ENCODE results near the gene CDC42BPB.

Gene CDC42BPB

GRCh38 chr14:103001226-103001625 lies 56.1 kb downstream of the CDC42BPB start:
- no peak for TF ChIP-seq YY1 (IDR thresholded peaks at IDR 0.05; ENCODE audit: insufficient read depth, insufficient read length)
- no peak for TF ChIP-seq ZNF274 (IDR thresholded peaks at IDR 0.05; ENCODE audit: low read depth, low read length)
- TF ChIP-seq SUZ12 (IDR thresholded peaks at IDR 0.05; ENCODE audit: extremely low read depth, insufficient read depth, insufficient read length), result no peak

GRCh38 chr14:103000291-103000921 lies 56.9 kb downstream of the CDC42BPB start:
- H3K9ac ChIP-seq (ENCODE audit: insufficient read length, low read depth), result no peak overlapping the region
- peaks cover 63% of the 10 kb centered on the region for H3K36me3 ChIP-seq (ENCODE audit: insufficient read depth, insufficient read length, low read length)
- no peak for TF ChIP-seq SUZ12 (IDR thresholded peaks at IDR 0.05; ENCODE audit: extremely low read depth, insufficient read depth, insufficient read length)
- H3K27me3 ChIP-seq (ENCODE audit: insufficient read depth, insufficient read length), result no peaks in the 10 kb centered on the region
- no peak overlapping the region for H3K4me3 ChIP-seq (ENCODE audit: insufficient read length, low read depth)
- H3K9me3 ChIP-seq (ENCODE audit: insufficient read depth, low read length), result no peaks in the 10 kb centered on the region
- no peak for DNase-seq (ENCODE audit: low read depth, low spot score)
- H3K4me1 ChIP-seq (ENCODE audit: insufficient read depth, insufficient read length), result peaks cover 2% of the 10 kb centered on the region

More at GRCh38 chr14:103001226-103001625, 56.1 kb downstream of the CDC42BPB start:
- no peak for DNase-seq (ENCODE audit: low read depth, low spot score)
- H3K9ac ChIP-seq (ENCODE audit: insufficient read length, low read depth), result no peak overlapping the region
- no peaks in the 10 kb centered on the region for H3K27me3 ChIP-seq (ENCODE audit: insufficient read depth, insufficient read length)
- no peaks in the 10 kb centered on the region for H3K9me3 ChIP-seq (ENCODE audit: insufficient read depth, low read length)
- H3K4me3 ChIP-seq (ENCODE audit: insufficient read length, low read depth), result no peak overlapping the region
- H3K36me3 ChIP-seq (ENCODE audit: insufficient read depth, insufficient read length, low read length), result peaks cover 65% of the 10 kb centered on the region
- H3K4me1 ChIP-seq (ENCODE audit: insufficient read depth, insufficient read length), result peaks cover 2% of the 10 kb centered on the region

- H3K4me3 ChIP-seq (ENCODE audit: insufficient read length, low read depth), result no peak overlapping the region
- H3K9ac ChIP-seq (ENCODE audit: insufficient read length, low read depth), result no peak overlapping the region
- no peaks in the 10 kb centered on the region for H3K9me3 ChIP-seq (ENCODE audit: insufficient read depth, low read length)
- H3K27me3 ChIP-seq (ENCODE audit: insufficient read depth, insufficient read length), result no peaks in the 10 kb centered on the region
- DNase-seq (ENCODE audit: low read depth, low spot score), result no peak
- peaks cover 61% of the 10 kb centered on the region for H3K36me3 ChIP-seq (ENCODE audit: insufficient read depth, insufficient read length, low read length)
- H3K4me1 ChIP-seq (ENCODE audit: insufficient read depth, insufficient read length), result peaks cover 2% of the 10 kb centered on the region
- TF ChIP-seq ZNF274 (IDR thresholded peaks at IDR 0.05; ENCODE audit: low read depth, low read length) (no peak), SUZ12 (IDR thresholded peaks at IDR 0.05; ENCODE audit: extremely low read depth, insufficient read depth, insufficient read length) (no peak), YY1 (IDR thresholded peaks at IDR 0.05; ENCODE audit: insufficient read depth, insufficient read length) (no peak)
These were observed 58.0 kb downstream of the CDC42BPB start for GRCh38 chr14:102999227-102999895.

- H3K9me3 ChIP-seq (ENCODE audit: insufficient read depth, low read length), result no peaks in the 10 kb centered on the region
- no peak overlapping the region for H3K4me3 ChIP-seq (ENCODE audit: insufficient read length, low read depth)
- H3K4me1 ChIP-seq (ENCODE audit: insufficient read depth, insufficient read length), result peaks cover 2% of the 10 kb centered on the region
- no peak overlapping the region for H3K9ac ChIP-seq (ENCODE audit: insufficient read length, low read depth)
- TF ChIP-seq YY1 (IDR thresholded peaks at IDR 0.05; ENCODE audit: insufficient read depth, insufficient read length) (no peak), ZNF274 (IDR thresholded peaks at IDR 0.05; ENCODE audit: low read depth, low read length) (no peak), SUZ12 (IDR thresholded peaks at IDR 0.05; ENCODE audit: extremely low read depth, insufficient read depth, insufficient read length) (no peak)
- DNase-seq (ENCODE audit: low read depth, low spot score), result no peak
- H3K36me3 ChIP-seq (ENCODE audit: insufficient read depth, insufficient read length, low read length), result peaks cover 55% of the 10 kb centered on the region
- H3K27me3 ChIP-seq (ENCODE audit: insufficient read depth, insufficient read length), result no peaks in the 10 kb centered on the region
These were observed 59.0 kb downstream of the CDC42BPB start for GRCh38 chr14:102998393-102998792.

GRCh38 chr14:102996941-102997340 lies 60.4 kb downstream of the CDC42BPB start:
- Histone ChIP-seq H3K4me3 (ENCODE audit: insufficient read length, low read depth) (no peak overlapping the region), H3K9ac (ENCODE audit: insufficient read length, low read depth) (no peak overlapping the region), H3K4me1 (ENCODE audit: insufficient read depth, insufficient read length) (peaks cover 2% of the 10 kb centered on the region), H3K27me3 (ENCODE audit: insufficient read depth, insufficient read length) (no peaks in the 10 kb centered on the region), H3K9me3 (ENCODE audit: insufficient read depth, low read length) (no peaks in the 10 kb centered on the region), H3K36me3 (ENCODE audit: insufficient read depth, insufficient read length, low read length) (peaks cover 49% of the 10 kb centered on the region)
- TF ChIP-seq SUZ12 (IDR thresholded peaks at IDR 0.05; ENCODE audit: extremely low read depth, insufficient read depth, insufficient read length), result no peak
- TF ChIP-seq ZNF274 (IDR thresholded peaks at IDR 0.05; ENCODE audit: low read depth, low read length), result no peak
- TF ChIP-seq YY1 (IDR thresholded peaks at IDR 0.05; ENCODE audit: insufficient read depth, insufficient read length), result no peak
- no peak for DNase-seq (ENCODE audit: low read depth, low spot score)

GRCh38 chr14:102994689-102995088 lies 62.7 kb downstream of the CDC42BPB start:
- H3K4me1 ChIP-seq (ENCODE audit: insufficient read depth, insufficient read length), result no peaks in the 10 kb centered on the region
- no peak overlapping the region for H3K9ac ChIP-seq (ENCODE audit: insufficient read length, low read depth)
- H3K9me3 ChIP-seq (ENCODE audit: insufficient read depth, low read length), result no peaks in the 10 kb centered on the region
- DNase-seq (ENCODE audit: low read depth, low spot score), result no peak
- TF ChIP-seq YY1 (IDR thresholded peaks at IDR 0.05; ENCODE audit: insufficient read depth, insufficient read length), result no peak
- no peak overlapping the region for H3K4me3 ChIP-seq (ENCODE audit: insufficient read length, low read depth)
- no peaks in the 10 kb centered on the region for H3K27me3 ChIP-seq (ENCODE audit: insufficient read depth, insufficient read length)
- peaks cover 45% of the 10 kb centered on the region for H3K36me3 ChIP-seq (ENCODE audit: insufficient read depth, insufficient read length, low read length)

GRCh38 chr14:102993523-102993922 lies 63.8 kb downstream of the CDC42BPB start:
- no peak for DNase-seq (ENCODE audit: low read depth, low spot score)
- no peak overlapping the region for H3K4me3 ChIP-seq (ENCODE audit: insufficient read length, low read depth)
- no peaks in the 10 kb centered on the region for H3K4me1 ChIP-seq (ENCODE audit: insufficient read depth, insufficient read length)
- H3K27me3 ChIP-seq (ENCODE audit: insufficient read depth, insufficient read length), result no peaks in the 10 kb centered on the region
- peaks cover 43% of the 10 kb centered on the region for H3K36me3 ChIP-seq (ENCODE audit: insufficient read depth, insufficient read length, low read length)
- TF ChIP-seq ZNF274 (IDR thresholded peaks at IDR 0.05; ENCODE audit: low read depth, low read length) (no peak), YY1 (IDR thresholded peaks at IDR 0.05; ENCODE audit: insufficient read depth, insufficient read length) (no peak), SUZ12 (IDR thresholded peaks at IDR 0.05; ENCODE audit: extremely low read depth, insufficient read depth, insufficient read length) (no peak)
- H3K9me3 ChIP-seq (ENCODE audit: insufficient read depth, low read length), result peaks cover 10% of the 10 kb centered on the region
- H3K9ac ChIP-seq (ENCODE audit: insufficient read length, low read depth), result no peak overlapping the region

Measured in NT2/D1 (cell line).